Measurements from ENCODE around the gene DENND1C. TPM values are rescaled to one million over a fixed set of nuclear protein-coding genes. Genes with fewer than 3 reads are reported as not detected.
"Not testable (repeated sequence)": the region's sequence is repeated elsewhere in the genome, so short reads cannot be mapped to it uniquely, and the experiment has no call there.

DENND1C gene
- total and polyA plus RNA-seq, 9 donors, result 0.13 to 2.1 (median 0.71) TPM

DNA sequence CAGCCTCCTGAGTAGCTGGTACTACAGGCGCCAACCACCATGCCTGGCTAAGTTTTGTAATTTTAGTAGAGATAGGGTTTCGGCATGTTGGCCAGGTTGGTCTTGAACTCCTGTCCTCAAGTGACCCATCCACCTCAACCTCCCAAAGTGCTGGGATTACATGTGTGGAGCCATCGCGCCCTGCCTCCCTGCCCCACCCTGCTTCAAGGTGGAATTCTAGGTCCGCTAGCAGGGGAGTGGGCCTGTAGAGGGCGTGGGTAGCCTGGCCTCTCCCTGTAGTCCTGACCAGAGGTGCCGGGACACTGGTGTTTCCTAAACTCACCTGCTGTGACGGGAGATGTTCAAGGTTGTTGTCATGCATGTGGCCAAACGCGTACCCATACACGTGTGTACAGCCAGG, 48.4 kb downstream of the DENND1C start:
- Histone ChIP-seq H3K4me1 (ENCODE audit: control insufficient read depth, insufficient read depth, low read length) (no peaks in the 10 kb centered on the region), H3K4me3 (ENCODE audit: low read length) (no peak overlapping the region), H3K36me3 (ENCODE audit: control insufficient read depth, insufficient read depth, low read length) (no peaks in the 10 kb centered on the region), H3K27ac (ENCODE audit: low read length) (no peak overlapping the region), H3K9me3 (replicated peaks; ENCODE audit: control insufficient read depth, low read depth, low read length) (no peaks in the 10 kb centered on the region), H3K27me3 (ENCODE audit: control insufficient read depth, insufficient read depth, low read length) (peaks cover 6% of the 10 kb centered on the region)
- 58% methylated on average over 8 of the region's 11 CpGs for WGBS (ENCODE audit: insufficient coverage)
- DNase-seq, result no peak

DNA sequence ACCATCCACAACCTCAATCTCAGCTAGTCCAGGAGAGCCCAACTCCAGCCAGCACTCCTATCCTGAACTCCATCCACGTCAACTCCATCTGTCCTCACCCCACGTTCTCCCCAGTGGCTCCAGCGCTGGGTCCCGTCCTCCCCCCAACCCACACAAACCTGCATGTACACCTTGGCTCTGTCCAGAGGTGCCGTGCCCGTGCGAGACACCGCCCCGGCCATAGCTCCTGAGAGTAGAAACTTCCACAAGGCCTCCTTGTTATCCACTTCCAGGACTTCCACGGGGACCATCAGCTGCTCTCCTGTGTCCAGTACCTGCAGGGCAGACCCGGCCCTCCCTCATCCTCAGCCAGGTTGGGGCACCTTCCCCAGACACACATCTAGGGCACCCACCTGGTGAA, 49.7 kb downstream of the DENND1C start:
- no peaks in the 10 kb centered on the region for H3K36me3 ChIP-seq (ENCODE audit: control insufficient read depth, insufficient read depth, low read length)
- no peaks in the 10 kb centered on the region for H3K9me3 ChIP-seq (replicated peaks; ENCODE audit: control insufficient read depth, low read depth, low read length)
- H3K4me1 ChIP-seq (ENCODE audit: control insufficient read depth, insufficient read depth, low read length), result no peaks in the 10 kb centered on the region
- H3K4me3 ChIP-seq (ENCODE audit: low read length), result no peak overlapping the region
- H3K27ac ChIP-seq (ENCODE audit: low read length), result no peak overlapping the region
- H3K27me3 ChIP-seq (ENCODE audit: control insufficient read depth, insufficient read depth, low read length), result peaks cover 6% of the 10 kb centered on the region
- no peak for DNase-seq
- WGBS (ENCODE audit: insufficient coverage), result 88% methylated on average over 11 of the region's 11 CpGs

DNA sequence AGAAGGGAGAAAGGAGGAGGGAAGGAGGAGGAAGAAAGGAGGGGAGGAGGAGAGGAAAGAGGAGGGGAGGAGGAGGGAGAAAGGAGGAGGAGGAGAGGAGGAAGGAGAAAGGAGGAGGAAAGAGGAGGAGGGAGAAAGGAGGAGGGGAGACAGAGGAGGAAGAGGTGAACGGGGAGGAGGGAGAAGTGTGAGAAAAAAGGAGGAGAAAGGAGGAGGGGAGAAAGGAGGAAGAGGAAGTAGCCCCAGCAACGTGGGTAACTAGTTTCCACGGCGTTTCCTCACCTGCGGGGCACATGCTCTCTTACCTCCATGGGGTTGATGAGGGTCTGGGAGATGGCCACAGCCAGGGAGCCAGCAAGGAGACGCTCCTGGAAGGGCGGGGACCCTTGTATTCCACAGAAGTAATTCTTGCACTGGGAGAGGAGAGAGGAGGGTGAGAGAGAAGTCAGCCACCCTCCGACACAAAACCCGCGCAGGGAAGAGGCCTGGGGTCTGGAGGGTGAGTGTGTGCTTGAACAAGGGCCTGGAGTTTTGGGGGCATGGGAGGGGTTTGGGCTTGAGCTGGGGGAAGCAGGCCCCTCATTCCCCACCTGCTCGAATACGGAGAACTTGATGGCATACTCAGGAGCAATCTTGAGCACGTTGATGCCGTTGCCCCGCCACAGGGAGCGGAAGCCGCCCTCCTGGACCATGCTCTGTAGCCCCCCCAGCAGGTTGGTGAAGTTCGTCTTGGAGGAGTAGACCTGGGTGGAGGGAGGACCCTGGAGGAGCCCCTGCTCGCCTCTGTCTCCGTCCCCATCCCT, 52.0 kb downstream of the DENND1C start:
- Histone ChIP-seq H3K27me3 (ENCODE audit: control insufficient read depth, insufficient read depth, low read length) (peaks cover 6% of the 10 kb centered on the region), H3K27ac (ENCODE audit: low read length) (no peak overlapping the region), H3K4me3 (ENCODE audit: low read length) (no peak overlapping the region), H3K4me1 (ENCODE audit: control insufficient read depth, insufficient read depth, low read length) (peaks cover 10% of the 10 kb centered on the region), H3K36me3 (ENCODE audit: control insufficient read depth, insufficient read depth, low read length) (no peaks in the 10 kb centered on the region), H3K9me3 (replicated peaks; ENCODE audit: control insufficient read depth, low read depth, low read length) (peaks cover 2% of the 10 kb centered on the region)
- no peak for DNase-seq
- 44% methylated on average over 12 of the region's 20 CpGs for WGBS (ENCODE audit: insufficient coverage)

DNA sequence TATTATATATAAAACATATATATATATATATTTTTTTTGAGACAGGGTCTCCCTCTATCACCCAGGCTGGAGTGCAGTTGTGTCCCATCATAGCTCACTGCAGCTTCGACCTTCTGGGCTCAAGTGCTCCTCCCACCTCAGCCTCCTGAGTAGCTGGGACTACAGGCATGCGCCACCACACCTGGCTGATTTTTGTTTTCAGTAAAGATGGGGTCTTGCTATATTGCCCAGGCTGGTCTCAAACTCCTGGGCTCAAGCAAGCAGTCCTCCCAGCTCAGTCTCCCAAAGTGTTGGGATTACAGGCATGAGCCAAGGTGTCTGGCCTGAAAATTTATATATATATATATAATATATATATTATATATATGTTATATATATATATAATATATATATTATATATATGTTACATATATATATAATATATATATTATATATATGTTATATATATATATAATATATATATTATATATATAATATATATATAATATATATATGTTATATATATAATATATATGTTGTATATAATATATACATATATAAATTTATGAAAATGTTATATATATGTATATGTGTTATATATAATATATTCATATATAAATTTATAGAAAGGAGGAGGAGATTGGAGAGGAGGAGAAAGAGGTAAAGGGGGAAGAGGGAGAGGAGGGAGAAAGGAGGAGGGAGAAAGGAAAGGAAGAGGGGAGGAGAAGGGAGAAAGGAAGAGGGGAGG, 52.7 kb downstream of the DENND1C start:
- 100% methylated on average over 1 of the region's 2 CpGs for WGBS (ENCODE audit: insufficient coverage)
- H3K36me3 ChIP-seq (ENCODE audit: control insufficient read depth, insufficient read depth, low read length); H3K9me3 ChIP-seq (replicated peaks; ENCODE audit: control insufficient read depth, low read depth, low read length); H3K4me1 ChIP-seq (ENCODE audit: control insufficient read depth, insufficient read depth, low read length); DNase-seq; H3K27ac ChIP-seq (ENCODE audit: low read length); H3K27me3 ChIP-seq (ENCODE audit: control insufficient read depth, insufficient read depth, low read length); H3K4me3 ChIP-seq (ENCODE audit: low read length): not testable (repeated sequence)

DNA sequence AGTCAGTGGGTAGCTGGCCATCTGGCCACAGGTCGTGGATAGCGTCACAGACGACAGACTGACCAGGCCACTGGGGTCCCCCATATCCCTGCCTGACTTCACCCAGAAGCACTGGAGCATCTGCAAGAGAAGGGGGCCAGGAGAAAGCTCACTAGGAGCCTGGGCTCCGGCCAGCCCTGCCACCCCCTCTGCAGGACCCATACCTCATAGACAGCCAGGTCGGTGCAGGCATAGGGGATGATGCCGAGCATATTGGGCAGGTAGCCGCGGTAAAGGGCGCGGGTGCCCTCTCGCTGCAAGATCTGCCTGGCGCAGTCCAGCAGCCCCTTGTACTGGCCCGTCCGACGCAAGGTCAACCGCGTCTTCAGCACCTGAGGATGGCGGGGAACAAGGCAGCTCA, 54.5 kb downstream of the DENND1C start:
- H3K4me3 ChIP-seq (ENCODE audit: low read length), result no peak overlapping the region
- H3K27ac ChIP-seq (ENCODE audit: low read length), result no peak overlapping the region
- 95% methylated on average over 17 of the region's 18 CpGs for WGBS (ENCODE audit: insufficient coverage)
- no peak for DNase-seq
- peaks cover 6% of the 10 kb centered on the region for H3K27me3 ChIP-seq (ENCODE audit: control insufficient read depth, insufficient read depth, low read length)
- peaks cover 25% of the 10 kb centered on the region for H3K4me1 ChIP-seq (ENCODE audit: control insufficient read depth, insufficient read depth, low read length)
- peaks cover 2% of the 10 kb centered on the region for H3K9me3 ChIP-seq (replicated peaks; ENCODE audit: control insufficient read depth, low read depth, low read length)
- peaks cover 6% of the 10 kb centered on the region for H3K36me3 ChIP-seq (ENCODE audit: control insufficient read depth, insufficient read depth, low read length)

DNA sequence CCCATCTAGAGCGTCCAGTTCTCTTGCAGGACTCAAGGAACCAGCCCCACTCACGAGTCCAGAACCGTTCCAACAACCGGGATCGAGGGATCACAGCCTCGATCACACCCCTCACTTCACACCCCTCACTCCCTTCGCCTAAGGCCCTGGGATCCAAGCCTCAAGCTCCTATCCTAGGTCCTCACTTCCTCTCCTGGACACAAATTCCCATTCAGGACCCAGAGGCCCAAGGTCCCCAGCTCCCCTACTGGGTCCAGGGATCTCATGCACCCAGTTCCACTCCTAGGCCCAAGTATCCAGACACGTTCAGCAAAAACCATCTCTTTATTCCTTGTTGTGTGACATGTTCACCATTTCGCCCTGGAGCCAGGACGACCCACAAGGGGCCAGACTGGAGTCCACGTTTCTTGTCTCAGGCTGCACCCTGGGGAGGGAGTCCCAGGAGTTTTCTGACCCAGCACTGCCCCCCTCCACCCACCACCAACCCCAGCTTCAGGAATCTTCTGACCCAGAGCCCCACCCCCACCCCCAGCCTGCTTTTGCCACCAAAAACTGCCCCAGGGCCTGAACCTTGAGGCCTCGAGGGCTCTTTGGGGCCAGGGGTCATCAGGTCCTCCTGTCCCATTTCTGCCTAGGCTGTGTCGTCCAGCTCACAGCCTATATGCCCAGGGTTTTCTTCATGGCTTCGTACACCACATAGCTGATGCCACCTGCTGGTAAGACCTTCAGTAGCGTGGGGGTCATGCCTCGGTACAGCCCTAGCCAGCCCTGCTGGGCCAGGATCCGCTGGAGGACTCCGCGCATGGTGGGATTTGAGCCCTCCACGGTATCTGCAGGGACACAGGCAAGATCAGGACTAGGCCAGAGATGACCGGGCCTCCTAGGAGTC, 55.6 kb downstream of the DENND1C start:
- H3K4me3 ChIP-seq (ENCODE audit: low read length), result peak overlapping the region; percentile 21
- H3K36me3 ChIP-seq (ENCODE audit: control insufficient read depth, insufficient read depth, low read length), result peaks cover 18% of the 10 kb centered on the region
- peaks cover 2% of the 10 kb centered on the region for H3K9me3 ChIP-seq (replicated peaks; ENCODE audit: control insufficient read depth, low read depth, low read length)
- WGBS (ENCODE audit: insufficient coverage), result 76% methylated on average over 21 of the region's 21 CpGs
- H3K27me3 ChIP-seq (ENCODE audit: control insufficient read depth, insufficient read depth, low read length), result peaks cover 6% of the 10 kb centered on the region
- peaks cover 28% of the 10 kb centered on the region for H3K4me1 ChIP-seq (ENCODE audit: control insufficient read depth, insufficient read depth, low read length)
- H3K27ac ChIP-seq (ENCODE audit: low read length), result peak overlapping the region; percentile 97
- peak; percentile 46 for DNase-seq

DNA sequence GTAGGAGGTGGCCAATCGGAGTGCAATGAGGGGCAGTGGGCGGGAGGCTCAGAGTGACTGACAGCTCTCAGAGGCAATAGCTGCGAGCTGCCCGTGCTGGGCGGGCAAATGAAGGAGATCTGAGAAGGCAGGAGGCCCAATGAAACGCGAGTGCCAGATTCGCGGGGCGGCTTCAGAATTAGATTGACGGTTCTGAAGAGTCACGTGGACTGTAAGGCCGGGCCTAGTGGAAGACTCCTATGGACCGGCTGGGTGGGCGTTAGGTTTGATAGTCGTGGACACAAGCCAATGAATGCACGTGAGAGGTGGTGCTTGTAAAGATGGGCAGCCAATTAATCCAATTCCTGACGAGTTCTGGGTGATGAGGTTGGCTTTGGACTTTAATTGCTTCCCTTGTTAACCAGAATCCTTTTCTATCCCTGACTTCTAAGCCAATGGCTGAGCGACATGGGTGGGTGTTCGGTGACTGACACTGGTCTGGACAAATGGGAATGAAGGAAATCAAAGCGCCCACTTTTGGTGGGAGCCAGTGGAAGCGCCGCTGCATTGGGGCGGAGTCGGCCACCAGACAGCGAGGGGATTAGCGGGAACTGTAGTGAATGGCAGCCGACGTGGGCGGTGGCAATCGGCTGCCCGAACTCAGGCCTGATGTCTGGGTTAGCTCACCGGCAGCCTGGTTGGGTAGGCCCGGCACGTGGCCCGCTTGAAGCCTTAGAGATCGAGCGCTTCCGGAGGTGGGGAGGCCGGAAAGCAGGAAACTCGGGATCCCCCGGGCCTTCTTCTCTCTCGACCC, 56.5 kb downstream of the DENND1C start:
- Histone ChIP-seq H3K4me3 (ENCODE audit: low read length) (peak overlapping the region; percentile 21), H3K27me3 (ENCODE audit: control insufficient read depth, insufficient read depth, low read length) (peaks cover 6% of the 10 kb centered on the region), H3K27ac (ENCODE audit: low read length) (peak overlapping the region; percentile 97), H3K9me3 (replicated peaks; ENCODE audit: control insufficient read depth, low read depth, low read length) (peaks cover 2% of the 10 kb centered on the region), H3K4me1 (ENCODE audit: control insufficient read depth, insufficient read depth, low read length) (peaks cover 28% of the 10 kb centered on the region), H3K36me3 (ENCODE audit: control insufficient read depth, insufficient read depth, low read length) (peaks cover 26% of the 10 kb centered on the region)
- 4% methylated on average over 34 of the region's 43 CpGs for WGBS (ENCODE audit: insufficient coverage)
- peak; percentile 100 for DNase-seq

DNA sequence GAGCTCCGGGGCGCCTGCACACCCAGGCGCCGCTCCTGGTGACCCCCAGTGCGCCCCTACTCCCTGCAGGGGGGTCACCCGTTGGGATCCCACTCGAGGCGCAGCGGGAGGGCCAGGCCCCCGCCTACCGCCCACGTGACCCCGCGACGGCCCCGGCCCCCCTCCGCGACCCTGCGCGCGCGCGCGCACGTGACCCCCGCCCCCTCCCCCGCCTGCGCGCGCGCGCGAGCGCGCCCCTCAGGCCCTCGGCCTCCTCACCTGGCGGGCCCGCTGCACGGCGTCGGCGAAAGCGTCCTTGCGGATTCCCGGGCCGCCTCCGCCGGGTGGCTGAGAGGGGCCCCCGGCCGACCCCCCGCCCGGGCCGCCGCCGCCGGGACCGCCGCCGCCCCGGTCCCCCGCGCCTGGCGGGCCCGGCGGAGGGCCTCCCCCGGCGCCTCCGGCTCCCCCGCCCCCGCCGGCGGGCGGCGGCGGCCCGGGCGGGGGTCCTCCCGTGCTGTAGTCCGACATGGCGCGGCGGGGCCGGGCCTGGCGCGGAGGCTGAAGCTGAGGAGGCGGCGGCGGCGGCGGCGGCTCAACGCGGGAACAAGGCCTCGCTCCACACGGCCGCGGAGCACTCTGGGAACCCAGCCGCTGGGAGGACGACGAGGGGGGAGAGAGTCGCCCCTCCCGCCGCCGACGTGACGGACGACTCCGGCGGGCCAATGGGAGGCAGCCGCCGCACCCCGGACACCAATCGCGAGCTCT, 57.2 kb downstream of the DENND1C start, which contains the start of gene KHSRP:
KHSRP (minus strand) TSS at position 617 of the 744 bp plus-strand sequence; CDS start at position 507, 110 bp downstream.
- peak within 1 kb of the TSS; percentile 97 for H3K27ac ChIP-seq (ENCODE audit: low read length)
- peaks cover 2% of the 10 kb centered on the region for H3K9me3 ChIP-seq (replicated peaks; ENCODE audit: control insufficient read depth, low read depth, low read length)
- H3K27me3 ChIP-seq (ENCODE audit: control insufficient read depth, insufficient read depth, low read length), result no peaks in the 10 kb centered on the region
- DNase-seq, result peak; percentile 44
- H3K36me3 ChIP-seq (ENCODE audit: control insufficient read depth, insufficient read depth, low read length), result peaks cover 33% of the 10 kb centered on the region
- under 1% methylated on average over 86 of the region's 114 CpGs for WGBS (ENCODE audit: insufficient coverage)
- peak within 1 kb of the TSS; percentile 93 for H3K4me3 ChIP-seq (ENCODE audit: low read length)
- H3K4me1 ChIP-seq (ENCODE audit: control insufficient read depth, insufficient read depth, low read length), result peaks cover 28% of the 10 kb centered on the region
